ENCODE data around the gene CPEB2.

CPEB2 gene

GRCh38 chr4:15116509-15117079 lies 114.3 kb downstream of the CPEB2 start:
- no peak overlapping the region for H3K27ac ChIP-seq
- no peak for TF ChIP-seq ZFX (IDR thresholded peaks at IDR 0.05; ENCODE audit: borderline replicate concordance)
- no peak for TF ChIP-seq CTCF (IDR thresholded peaks at IDR 0.05)

GRCh38 chr4:15117270-15117946 lies 115.1 kb downstream of the CPEB2 start:
- TF ChIP-seq CTCF (IDR thresholded peaks at IDR 0.05) (no peak), ZFX (IDR thresholded peaks at IDR 0.05; ENCODE audit: borderline replicate concordance) (no peak)
- no peak overlapping the region for H3K27ac ChIP-seq

DNA sequence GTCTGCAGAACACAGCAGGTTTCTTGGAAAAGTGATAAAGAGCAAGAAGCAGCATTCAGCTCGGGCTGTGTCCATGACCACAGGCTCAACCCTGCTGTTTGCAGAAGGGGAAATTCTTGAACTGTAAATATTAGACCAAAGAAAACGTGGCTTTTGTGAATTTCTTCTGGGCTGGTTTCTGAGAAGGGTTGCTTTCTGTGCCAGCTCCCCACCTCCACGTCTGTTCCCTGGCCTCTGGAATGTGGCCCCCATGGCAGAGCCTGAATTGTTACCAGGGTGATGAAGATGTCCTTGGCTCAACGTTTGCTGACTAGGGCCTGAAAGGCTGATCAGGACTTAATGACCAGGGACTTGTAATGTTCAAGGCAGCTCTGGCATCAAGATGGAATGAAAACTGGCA lies 116.0 kb downstream of the CPEB2 start:
- TF ChIP-seq ZFX (IDR thresholded peaks at IDR 0.05; ENCODE audit: borderline replicate concordance): no peak
- TF ChIP-seq CTCF (IDR thresholded peaks at IDR 0.05): no peak

More for the DNA sequence above, 116.0 kb downstream of the CPEB2 start:
- no peak overlapping the region for H3K27ac ChIP-seq
